MCF 10A (cell line): ENCODE measurements around the gene ZBTB14. TPM values are rescaled to one million over a fixed set of nuclear protein-coding genes. Genes with fewer than 3 reads are reported as not detected.

ENCODE experiments used
- BruUV-seq: library from RNA; stranded (reverse); fragments of 400-500 nt; replicated peaks from 2 replicates; lab custom pipeline; 2021; lab: Mats Ljungman, UMichigan
- CTCF ChIA-PET: fragments of 300-600 bp; sonication (Branson Sonifier 250); formaldehyde crosslinking; extraction: SDS; loops from one replicate; lab custom pipeline; 2021; ENCODE audit warnings: antibody characterized with exemption, inconsistent platforms; lab: Yijun Ruan, JAX
- POLR2A ChIA-PET: fragments of 300-600, 350-650 bp; sonication (Branson Sonifier 250); formaldehyde crosslinking; extraction: SDS; loops from one replicate; lab custom pipeline; 2020; ENCODE audit warnings: antibody characterized with exemption, inconsistent platforms; lab: Yijun Ruan, JAX
- DNase-seq: peaks from one replicate; pipeline ENCODE4 v3.0.0-alpha.2; 2018; ENCODE audit not compliant: unreplicated experiment
- H3K27ac Mint-ChIP-seq: one replicate; pipeline ENCODE4 v1.8.0; 2022; ENCODE audit warnings: mild to moderate bottlenecking, low read depth, mixed read lengths; ENCODE audit not compliant: unreplicated experiment
- H3K27me3 Mint-ChIP-seq: one replicate; pipeline ENCODE4 v1.8.0; 2022; ENCODE audit warnings: mixed read lengths; ENCODE audit not compliant: insufficient read depth, unreplicated experiment
- H3K36me3 Mint-ChIP-seq: one replicate; pipeline ENCODE4 v1.8.0; 2022; ENCODE audit warnings: mild to moderate bottlenecking, moderate library complexity, mixed read lengths; ENCODE audit not compliant: insufficient read depth, unreplicated experiment
- H3K4me1 Mint-ChIP-seq: one replicate; pipeline ENCODE4 v1.8.0; 2022; ENCODE audit warnings: mixed read lengths; ENCODE audit not compliant: insufficient read depth, unreplicated experiment
- H3K4me3 Mint-ChIP-seq: one replicate; pipeline ENCODE4 v1.8.0; 2022; ENCODE audit warnings: mild to moderate bottlenecking, moderate library complexity, mixed read lengths; ENCODE audit not compliant: unreplicated experiment
- H3K9me3 Mint-ChIP-seq: one replicate; pipeline ENCODE4 v1.8.0; 2022; ENCODE audit warnings: mixed read lengths; ENCODE audit not compliant: unreplicated experiment
- CTCF ChIP-seq: fragments of 200-600 bp; IDR thresholded peaks from one replicate; pipeline ENCODE4 v1.8.0; 2022; ENCODE audit warnings: antibody characterized with exemption, mild to moderate bottlenecking; ENCODE audit not compliant: unreplicated experiment
- intact Hi-C: fragments of 100-400 bp; cut with micrococcal nuclease; formaldehyde crosslinking; loops from 2 replicates; pipeline ENCODE4 v1.14.1; 2022
- total RNA-seq: library from RNA; stranded (reverse); gene quantifications from 2 replicates; pipeline ENCODE4 v1.2.3, GENCODE V29; 2022

ZBTB14 gene
- total RNA-seq, 1 experiment from 2014 or later = 7.3 TPM

DNA sequence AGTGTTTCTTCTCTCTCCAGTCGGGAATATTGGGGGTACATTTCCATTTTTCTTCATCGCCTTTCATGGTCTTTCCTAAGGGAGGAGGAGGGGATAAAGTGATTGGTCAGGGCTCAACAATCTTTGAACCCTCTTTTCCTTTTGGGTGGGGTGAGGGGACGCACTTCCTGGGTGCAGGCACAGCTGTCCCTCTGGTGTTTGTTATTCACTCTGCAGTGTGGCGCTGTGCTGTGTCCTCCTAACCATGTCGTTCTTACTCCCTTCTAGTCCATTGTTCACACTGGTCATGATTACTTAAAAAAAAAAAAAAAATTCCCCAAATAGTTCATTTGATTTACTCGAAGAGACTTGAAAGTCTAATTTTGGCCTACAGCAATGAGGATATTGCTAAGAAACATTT, 44.4 kb downstream of the ZBTB14 start:
- Mint-ChIP-seq H3K27ac (no peak overlapping the region), H3K36me3 (peaks cover 7% of the 10 kb centered on the region), H3K4me3 (no peak overlapping the region), H3K4me1 (no peaks in the 10 kb centered on the region), H3K9me3 (no peaks in the 10 kb centered on the region), H3K27me3 (peaks cover 2% of the 10 kb centered on the region)
- intact Hi-C loops = no loop called here
- BruUV-seq = no TSS peak
- no peak for TF ChIP-seq CTCF
- ChIA-PET CTCF (no interaction called here), POLR2A (interaction anchor here (1.0 kb wide), 1 partner anchor 14 kb away, joined by 5 read pairs; no protein-coding TSS in a partner anchor)
- DNase-seq = no peak

DNA sequence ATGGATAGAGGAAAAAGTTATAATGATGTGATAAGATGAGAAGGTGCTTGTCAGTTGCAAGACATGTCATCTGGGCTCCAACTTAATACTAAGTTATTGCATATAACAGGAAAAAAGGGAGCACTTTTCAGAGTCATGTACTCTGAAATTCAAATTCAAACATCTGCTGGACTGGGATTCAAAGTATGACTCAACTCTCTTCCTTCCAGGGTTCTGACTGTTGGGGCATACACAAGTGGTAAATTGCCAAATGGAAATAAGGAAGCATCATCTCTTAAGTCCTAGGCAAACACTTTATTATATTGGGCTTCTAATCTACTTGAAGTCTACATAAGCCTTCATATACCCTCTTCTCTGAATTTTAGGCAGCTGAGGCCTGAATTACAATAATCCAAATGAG, 44.9 kb downstream of the ZBTB14 start:
- Mint-ChIP-seq H3K27ac (no peak overlapping the region), H3K4me1 (no peaks in the 10 kb centered on the region), H3K27me3 (no peaks in the 10 kb centered on the region), H3K9me3 (no peaks in the 10 kb centered on the region), H3K36me3 (peaks cover 7% of the 10 kb centered on the region), H3K4me3 (no peak overlapping the region)
- no TSS peak for BruUV-seq
- CTCF ChIA-PET = interaction anchor here (0.5 kb wide), 1 partner anchor 265 kb away, joined by 3 read pairs; no protein-coding TSS in a partner anchor
- intact Hi-C loops = no loop called here
- TF ChIP-seq CTCF = no peak
- DNase-seq = no peak
- POLR2A ChIA-PET = no interaction called here

DNA sequence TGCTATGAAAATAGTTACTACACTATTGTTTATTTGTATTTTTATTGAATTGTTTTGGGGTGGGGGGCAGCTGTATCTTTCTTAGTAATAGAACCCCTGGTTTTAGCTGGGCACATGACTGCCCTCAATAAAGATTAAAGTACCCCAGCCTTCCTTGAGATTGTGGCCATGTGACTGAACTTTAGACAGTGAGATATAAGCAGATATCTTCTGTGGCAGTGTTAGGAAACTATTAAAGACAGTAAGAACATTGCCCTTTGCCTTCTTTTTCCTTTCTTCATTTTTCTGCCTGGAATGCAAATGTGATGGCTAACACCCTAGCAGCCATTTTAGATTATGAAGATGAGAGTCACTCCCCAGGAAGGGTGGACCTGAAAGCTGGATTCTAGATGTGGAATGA, 50.6 kb downstream of the ZBTB14 start:
- no peak for TF ChIP-seq CTCF
- POLR2A ChIA-PET = no interaction called here
- H3K4me3 Mint-ChIP-seq = no peak overlapping the region
- BruUV-seq = no TSS peak
- H3K27me3 Mint-ChIP-seq = no peaks in the 10 kb centered on the region
- no peaks in the 10 kb centered on the region for H3K4me1 Mint-ChIP-seq
- CTCF ChIA-PET = no interaction called here
- H3K36me3 Mint-ChIP-seq = peaks cover 23% of the 10 kb centered on the region
- DNase-seq = no peak
- intact Hi-C loops = no loop called here
- H3K9me3 Mint-ChIP-seq = no peaks in the 10 kb centered on the region
- H3K27ac Mint-ChIP-seq = no peak overlapping the region

- H3K4me3 Mint-ChIP-seq = no peak overlapping the region
These were observed 56.1 kb downstream of the ZBTB14 start for GRCh38 chr18:5239447-5239846.

More at GRCh38 chr18:5239447-5239846, 56.1 kb downstream of the ZBTB14 start:
- Mint-ChIP-seq H3K27me3 (peaks cover 1% of the 10 kb centered on the region), H3K36me3 (peaks cover 21% of the 10 kb centered on the region), H3K27ac (no peak overlapping the region), H3K4me1 (no peaks in the 10 kb centered on the region), H3K9me3 (no peaks in the 10 kb centered on the region)
- ChIA-PET POLR2A (interaction anchor here (0.6 kb wide), 1 partner anchor 30 kb away, joined by 3 read pairs; no protein-coding TSS in a partner anchor), CTCF (no interaction called here)
- DNase-seq = no peak
- no peak for TF ChIP-seq CTCF
- intact Hi-C loops = loop anchor here (5.0 kb wide), 1 partner anchor 58 kb away; the partner anchor contains the start of gene ZBTB14
- no TSS peak for BruUV-seq

Other genes starting within 250 kb of the ZBTB14 start
- not detected in 2 replicates for gene AKAIN1, start 98.5 kb downstream of the ZBTB14 start, total RNA-seq
- gene EPB41L3, start 248.3 kb upstream of the ZBTB14 start, total RNA-seq = not detected in 2 replicates